ENCODE data around the gene KATNIP.

DNA sequence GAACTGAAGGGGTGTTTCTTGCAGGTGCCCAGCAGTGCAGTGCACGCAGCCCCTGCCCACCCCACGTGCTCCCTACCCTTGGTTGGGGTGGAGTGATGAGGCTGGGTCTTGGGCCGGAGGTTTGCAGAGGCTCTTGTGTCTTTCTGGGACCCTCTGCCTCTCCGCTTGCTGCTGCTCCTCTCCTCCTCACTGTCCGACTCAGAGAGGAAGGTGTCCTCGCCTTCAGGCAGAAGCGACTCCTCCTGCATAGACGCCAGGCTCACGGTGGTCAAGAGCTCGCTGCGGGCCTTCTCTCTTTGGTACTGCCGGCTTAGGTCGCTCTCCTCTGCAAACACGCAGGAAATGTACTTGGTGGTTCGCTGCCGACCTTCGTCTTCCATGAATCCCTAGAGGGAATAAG is 43.2 kb upstream of the KATNIP start:
- no peak for TF ChIP-seq EZH2 (IDR thresholded peaks at IDR 0.05; ENCODE audit: borderline replicate concordance, low read length)
- TF ChIP-seq, protein P1, sequence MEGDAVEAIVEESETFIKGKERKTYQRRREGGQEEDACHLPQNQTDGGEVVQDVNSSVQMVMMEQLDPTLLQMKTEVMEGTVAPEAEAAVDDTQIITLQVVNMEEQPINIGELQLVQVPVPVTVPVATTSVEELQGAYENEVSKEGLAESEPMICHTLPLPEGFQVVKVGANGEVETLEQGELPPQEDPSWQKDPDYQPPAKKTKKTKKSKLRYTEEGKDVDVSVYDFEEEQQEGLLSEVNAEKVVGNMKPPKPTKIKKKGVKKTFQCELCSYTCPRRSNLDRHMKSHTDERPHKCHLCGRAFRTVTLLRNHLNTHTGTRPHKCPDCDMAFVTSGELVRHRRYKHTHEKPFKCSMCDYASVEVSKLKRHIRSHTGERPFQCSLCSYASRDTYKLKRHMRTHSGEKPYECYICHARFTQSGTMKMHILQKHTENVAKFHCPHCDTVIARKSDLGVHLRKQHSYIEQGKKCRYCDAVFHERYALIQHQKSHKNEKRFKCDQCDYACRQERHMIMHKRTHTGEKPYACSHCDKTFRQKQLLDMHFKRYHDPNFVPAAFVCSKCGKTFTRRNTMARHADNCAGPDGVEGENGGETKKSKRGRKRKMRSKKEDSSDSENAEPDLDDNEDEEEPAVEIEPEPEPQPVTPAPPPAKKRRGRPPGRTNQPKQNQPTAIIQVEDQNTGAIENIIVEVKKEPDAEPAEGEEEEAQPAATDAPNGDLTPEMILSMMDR (conservative IDR thresholded peaks at IDR 0.05 in 1 of 2, IDR thresholded peaks at IDR 0.05 in 1 of 2; ENCODE audit: extremely low read depth in 1 of 2, insufficient read depth in 1 of 2, low read depth in 1 of 2, low read length in 2 of 2) = no peak
